ENCODE measurements around the gene VPS4A.

VPS4A gene

GRCh38 chr16:69324013-69324531, 12.9 kb downstream of the VPS4A start:
- H3K4me3 ChIP-seq (ENCODE audit: low read depth in 1 of 2, low read length in 1 of 2), result no peak overlapping the region
- H3K27ac ChIP-seq, result no peak overlapping the region
- H3K4me1 ChIP-seq (ENCODE audit: control insufficient read depth in 1 of 2, insufficient read depth in 1 of 2, low read depth in 1 of 2, low read length in 1 of 2), result peaks cover 3 to 4% of the 10 kb centered on the region in 2 experiments
- H3K36me3 ChIP-seq, result peaks cover 82% of the 10 kb centered on the region
- H3K27me3 ChIP-seq, result no peaks in the 10 kb centered on the region
- no peak for TF ChIP-seq CTCF (IDR thresholded peaks at IDR 0.05)
- no peaks in the 10 kb centered on the region for H3K9me3 ChIP-seq

DNA sequence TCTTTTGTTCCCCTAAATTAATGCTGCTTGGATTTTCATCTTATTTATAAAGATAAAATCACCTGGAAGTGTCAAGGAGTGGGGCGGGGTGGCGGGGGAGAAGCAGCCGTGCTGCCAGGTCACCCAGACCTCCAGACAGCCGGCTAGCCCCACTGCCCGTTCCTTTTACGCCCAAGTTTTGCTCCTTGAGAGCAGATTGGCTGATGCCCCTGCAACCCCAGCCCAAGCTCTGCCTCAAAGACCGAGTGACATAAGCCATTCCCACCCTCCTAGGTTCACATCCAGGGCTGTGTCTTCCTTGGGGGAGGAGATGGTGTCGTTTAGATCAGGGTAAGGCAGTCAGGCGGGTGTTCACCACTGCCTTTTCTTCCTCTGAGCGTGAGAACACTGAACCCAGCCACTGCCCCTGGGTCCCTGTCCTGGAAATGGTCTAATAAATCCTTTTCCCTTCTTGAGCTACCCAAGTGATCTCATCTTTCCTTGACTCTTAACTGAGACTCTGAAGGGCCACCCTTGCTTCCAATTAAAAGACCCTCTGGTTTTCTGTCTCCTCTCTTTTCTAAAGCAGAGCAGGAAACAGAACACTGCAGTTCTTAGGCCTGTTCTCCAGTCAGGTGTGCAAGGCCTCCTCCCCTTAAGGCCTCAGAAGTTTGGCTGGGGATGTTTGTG, 13.6 kb downstream of the VPS4A start:
- Histone ChIP-seq H3K27ac (no peak overlapping the region), H3K9me3 (no peaks in the 10 kb centered on the region), H3K4me3 (ENCODE audit: low read depth in 1 of 2, low read length in 1 of 2) (no peak overlapping the region), H3K27me3 (no peaks in the 10 kb centered on the region), H3K36me3 (peaks cover 76% of the 10 kb centered on the region), H3K4me1 (ENCODE audit: control insufficient read depth in 1 of 2, insufficient read depth in 1 of 2, low read depth in 1 of 2, low read length in 1 of 2) (peaks cover 10% of the 10 kb centered on the region in 2 experiments)
- no peak for TF ChIP-seq CTCF (IDR thresholded peaks at IDR 0.05)

GRCh38 chr16:69325784-69326171, 14.6 kb downstream of the VPS4A start:
- H3K27ac ChIP-seq, result no peak overlapping the region
- H3K27me3 ChIP-seq, result no peaks in the 10 kb centered on the region
- TF ChIP-seq CTCF (IDR thresholded peaks at IDR 0.05), result no peak
- no peak overlapping the region for H3K4me3 ChIP-seq (ENCODE audit: low read depth in 1 of 2, low read length in 1 of 2)
- H3K9me3 ChIP-seq, result no peaks in the 10 kb centered on the region
- H3K36me3 ChIP-seq, result peaks cover 65% of the 10 kb centered on the region
- H3K4me1 ChIP-seq (ENCODE audit: control insufficient read depth in 1 of 2, insufficient read depth in 1 of 2, low read depth in 1 of 2, low read length in 1 of 2), result peaks cover 15 to 17% of the 10 kb centered on the region in 2 experiments

DNA sequence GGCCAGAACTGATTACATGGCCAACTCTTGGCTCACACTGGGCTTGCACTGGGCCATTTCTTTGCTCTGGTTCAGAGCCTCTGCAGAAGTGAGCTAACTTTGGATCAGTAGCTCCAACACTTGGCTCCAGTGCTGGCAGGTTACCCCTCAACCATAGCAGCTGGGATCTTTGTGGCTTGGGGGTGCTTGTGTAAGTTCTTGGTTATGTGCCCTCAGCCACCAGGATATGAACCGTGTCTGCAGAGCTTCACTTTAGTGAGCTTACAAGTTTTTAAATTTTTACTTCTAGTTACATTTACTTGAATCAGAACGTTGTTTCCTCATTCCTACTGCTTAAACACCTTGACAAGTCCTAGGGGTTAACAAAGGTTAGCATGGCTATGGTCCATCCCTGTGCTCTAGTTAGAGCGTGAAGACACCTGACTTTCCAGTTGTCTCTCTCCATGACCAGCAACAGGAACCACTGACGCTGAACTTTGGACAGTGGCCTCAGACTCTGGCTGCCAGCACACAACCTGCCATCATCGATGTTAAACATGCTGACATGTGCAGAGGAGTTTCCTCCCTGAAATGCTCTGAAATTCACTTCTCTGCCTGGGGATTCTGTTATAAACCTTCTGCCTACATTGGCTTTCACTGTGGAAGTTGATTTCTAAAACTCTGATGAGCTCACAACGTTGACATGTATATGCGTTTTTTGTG, 15.2 kb downstream of the VPS4A start:
- H3K27ac ChIP-seq, result no peak overlapping the region
- H3K27me3 ChIP-seq, result no peaks in the 10 kb centered on the region
- peaks cover 59% of the 10 kb centered on the region for H3K36me3 ChIP-seq
- no peaks in the 10 kb centered on the region for H3K9me3 ChIP-seq
- H3K4me3 ChIP-seq (ENCODE audit: low read depth in 1 of 2, low read length in 1 of 2), result no peak overlapping the region
- no peak for TF ChIP-seq CTCF (IDR thresholded peaks at IDR 0.05)
- H3K4me1 ChIP-seq (ENCODE audit: control insufficient read depth in 1 of 2, insufficient read depth in 1 of 2, low read depth in 1 of 2, low read length in 1 of 2), result peaks cover 19 to 22% of the 10 kb centered on the region in 2 experiments

GRCh38 chr16:69327585-69328310, 16.6 kb downstream of the VPS4A start:
- Histone ChIP-seq H3K27ac (no peak overlapping the region), H3K4me3 (ENCODE audit: low read depth in 1 of 2, low read length in 1 of 2) (no peak overlapping the region), H3K36me3 (peaks cover 56% of the 10 kb centered on the region), H3K4me1 (ENCODE audit: control insufficient read depth in 1 of 2, insufficient read depth in 1 of 2, low read depth in 1 of 2, low read length in 1 of 2) (peaks cover 19 to 22% of the 10 kb centered on the region in 2 experiments), H3K9me3 (no peaks in the 10 kb centered on the region), H3K27me3 (no peaks in the 10 kb centered on the region)
- no peak for TF ChIP-seq CTCF (IDR thresholded peaks at IDR 0.05)

All from neutrophil (primary cell).